ENCODE measurements around the gene P2RX3.
"Not testable (repeated sequence)": the region's sequence is repeated elsewhere in the genome, so short reads cannot be mapped to it uniquely, and the experiment has no call there.

Gene P2RX3

GRCh38 chr11:57330029-57330428, 8.1 kb upstream of the P2RX3 start:
- H3K27ac ChIP-seq, result no peak overlapping the region
- ChIA-PET CTCF (no interaction called here), POLR2A (ENCODE audit: low non-redundant PET) (no interaction called here)
- TF ChIP-seq CTCF (conservative IDR thresholded peaks at IDR 0.05; ENCODE audit: low read depth), result no peak
- DNase-seq (ENCODE audit: low spot score), result no peak

GRCh38 chr11:57331720-57332119, 6.4 kb upstream of the P2RX3 start:
- CTCF ChIA-PET, result no interaction called here
- POLR2A ChIA-PET (ENCODE audit: low non-redundant PET), result no interaction called here
- no peak overlapping the region for H3K27ac ChIP-seq
- no peak for TF ChIP-seq CTCF (conservative IDR thresholded peaks at IDR 0.05; ENCODE audit: low read depth)
- DNase-seq (ENCODE audit: low spot score), result no peak

GRCh38 chr11:57332694-57333440, 5.3 kb upstream of the P2RX3 start:
- DNase-seq (ENCODE audit: low spot score), result no peak
- POLR2A ChIA-PET (ENCODE audit: low non-redundant PET), result no interaction called here
- H3K27ac ChIP-seq, result no peak overlapping the region
- no peak for TF ChIP-seq CTCF (conservative IDR thresholded peaks at IDR 0.05; ENCODE audit: low read depth)
- CTCF ChIA-PET, result no interaction called here

- no peak for DNase-seq (ENCODE audit: low spot score)
- ChIA-PET CTCF (no interaction called here), POLR2A (ENCODE audit: low non-redundant PET) (interaction anchor here (1.1 to 1.5 kb wide), 2 partner anchors 9 to 16 kb away, joined by 3 to 11 read pairs; partner anchors contain the start of gene TNKS1BP1)
- TF ChIP-seq CTCF (conservative IDR thresholded peaks at IDR 0.05; ENCODE audit: low read depth), result no peak
- peak overlapping the region; percentile 85 for H3K27ac ChIP-seq
Observed at GRCh38 chr11:57335023-57335342, 3.2 kb upstream of the P2RX3 start.

GRCh38 chr11:57335343-57336110, 2.6 kb upstream of the P2RX3 start, which contains the start of gene SSRP1:
SSRP1 (minus strand) TSS chr11:57335892; CDS start chr11:57335121, 771 bp downstream.
- peak within 1 kb of the TSS; percentile 85 for H3K27ac ChIP-seq
- POLR2A ChIA-PET (ENCODE audit: low non-redundant PET), result interaction anchor here (0.6 to 1.5 kb wide), 3 partner anchors 10 to 17 kb away, joined by 3 to 11 read pairs (median 3); partner anchors contain the start of gene TNKS1BP1
- CTCF ChIA-PET, result interaction anchor here (0.7 kb wide), 1 partner anchor 412 kb away, joined by 4 read pairs; no protein-coding TSS in a partner anchor
- TF ChIP-seq CTCF (conservative IDR thresholded peaks at IDR 0.05; ENCODE audit: low read depth), result no peak
- DNase-seq (ENCODE audit: low spot score), result peak; percentile 87

- peak overlapping the region; percentile 85 for H3K27ac ChIP-seq
- ChIA-PET CTCF (interaction anchor here (0.7 kb wide), 1 partner anchor 412 kb away, joined by 4 read pairs; no protein-coding TSS in a partner anchor), POLR2A (ENCODE audit: low non-redundant PET) (interaction anchor here (0.6 to 1.5 kb wide), 3 partner anchors 11 to 18 kb away, joined by 3 to 11 read pairs (median 3); partner anchors contain the start of gene TNKS1BP1)
- DNase-seq (ENCODE audit: low spot score), result no peak
- no peak for TF ChIP-seq CTCF (conservative IDR thresholded peaks at IDR 0.05; ENCODE audit: low read depth)
Observed at GRCh38 chr11:57336111-57336666, 2.0 kb upstream of the P2RX3 start.

GRCh38 chr11:57336856-57337255, 1.3 kb upstream of the P2RX3 start:
- H3K27ac ChIP-seq; CTCF ChIA-PET; DNase-seq (ENCODE audit: low spot score); POLR2A ChIA-PET (ENCODE audit: low non-redundant PET): not testable (repeated sequence)
